Measurements from ENCODE around the gene CREB3L2. TPM values are rescaled to one million over a fixed set of nuclear protein-coding genes. Genes with fewer than 3 reads are reported as not detected.
"Not testable (repeated sequence)": the region's sequence is repeated elsewhere in the genome, so short reads cannot be mapped to it uniquely, and the experiment has no call there.

The CREB3L2 gene
- total RNA-seq, 4 donors from 2014 or later = 43.5 to 73.0 (median 51.2) TPM

DNA sequence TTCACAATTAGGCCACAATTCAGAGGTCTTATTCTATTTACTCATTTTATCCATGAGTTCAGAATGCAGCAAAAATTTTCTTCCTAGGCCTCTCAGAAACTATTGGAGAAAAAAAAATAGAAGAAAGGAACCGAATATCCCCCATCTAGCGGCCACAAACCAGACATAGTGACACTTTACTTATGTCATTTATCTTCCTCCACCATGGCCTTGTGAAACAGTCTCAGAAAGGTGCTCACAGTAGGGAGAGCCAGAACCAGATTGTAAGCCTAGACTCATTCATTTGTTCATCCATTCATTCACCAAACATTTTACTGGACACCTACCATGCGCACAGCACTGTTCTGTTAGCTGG lies 16.0 kb downstream of the CREB3L2 start:
- no peaks in the 10 kb centered on the region for H3K36me3 ChIP-seq
- WGBS, 2 donors = 81% methylated on average over 3 of the region's 3 CpGs
- no peak overlapping the region for H3K4me3 ChIP-seq
- H3K4me1 ChIP-seq = peaks cover 0 to 100% (median 88%) of the 10 kb centered on the region in 4 donors
- no peaks in the 10 kb centered on the region for H3K9me3 ChIP-seq
- no peaks in the 10 kb centered on the region for H3K27me3 ChIP-seq
- no peak for DNase-seq (ENCODE audit: low spot score in 2 of 2)
- H3K27ac ChIP-seq = peak overlapping the region in 3 of 4 donors; percentile 75 to 99 (median 92)
- TF ChIP-seq POLR2A (IDR thresholded peaks at IDR 0.05) (no peak), EP300 (IDR thresholded peaks at IDR 0.05) (no peak)
- TF ChIP-seq, protein P1, sequence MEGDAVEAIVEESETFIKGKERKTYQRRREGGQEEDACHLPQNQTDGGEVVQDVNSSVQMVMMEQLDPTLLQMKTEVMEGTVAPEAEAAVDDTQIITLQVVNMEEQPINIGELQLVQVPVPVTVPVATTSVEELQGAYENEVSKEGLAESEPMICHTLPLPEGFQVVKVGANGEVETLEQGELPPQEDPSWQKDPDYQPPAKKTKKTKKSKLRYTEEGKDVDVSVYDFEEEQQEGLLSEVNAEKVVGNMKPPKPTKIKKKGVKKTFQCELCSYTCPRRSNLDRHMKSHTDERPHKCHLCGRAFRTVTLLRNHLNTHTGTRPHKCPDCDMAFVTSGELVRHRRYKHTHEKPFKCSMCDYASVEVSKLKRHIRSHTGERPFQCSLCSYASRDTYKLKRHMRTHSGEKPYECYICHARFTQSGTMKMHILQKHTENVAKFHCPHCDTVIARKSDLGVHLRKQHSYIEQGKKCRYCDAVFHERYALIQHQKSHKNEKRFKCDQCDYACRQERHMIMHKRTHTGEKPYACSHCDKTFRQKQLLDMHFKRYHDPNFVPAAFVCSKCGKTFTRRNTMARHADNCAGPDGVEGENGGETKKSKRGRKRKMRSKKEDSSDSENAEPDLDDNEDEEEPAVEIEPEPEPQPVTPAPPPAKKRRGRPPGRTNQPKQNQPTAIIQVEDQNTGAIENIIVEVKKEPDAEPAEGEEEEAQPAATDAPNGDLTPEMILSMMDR (IDR thresholded peaks at IDR 0.05) = no peak

DNA sequence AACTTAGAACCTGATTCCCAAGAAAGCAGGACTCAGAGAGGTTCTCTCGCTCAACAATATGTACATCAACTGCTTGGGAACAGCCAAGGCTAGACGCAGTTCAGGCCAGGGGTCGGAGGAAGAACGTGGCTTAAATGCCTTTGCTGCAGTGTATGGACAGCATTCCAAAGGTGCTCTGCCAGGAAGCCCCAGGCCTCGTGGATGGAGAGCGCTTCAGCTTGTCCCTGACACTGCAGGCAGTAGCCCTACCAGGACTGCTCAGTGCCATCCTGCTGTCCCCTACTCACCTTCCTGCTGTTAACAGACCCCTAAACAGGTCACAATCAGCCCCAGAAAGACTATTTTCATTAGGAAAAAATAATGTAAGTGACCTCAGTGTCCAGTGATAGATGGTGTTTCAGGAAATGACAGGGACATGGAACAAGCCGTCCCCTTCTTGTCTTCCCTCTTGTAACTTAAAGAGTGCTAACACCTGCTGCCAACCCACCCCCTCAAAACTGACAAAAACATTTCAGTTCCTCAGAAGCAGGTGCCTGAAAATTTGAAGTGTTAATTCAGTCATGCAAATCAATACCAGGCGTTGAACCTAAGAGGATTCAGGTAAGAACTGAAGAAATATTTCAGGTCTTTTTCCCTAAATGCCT lies 16.5 kb downstream of the CREB3L2 start:
- Histone ChIP-seq H3K27me3 (no peaks in the 10 kb centered on the region), H3K4me3 (no peak overlapping the region), H3K9me3 (no peaks in the 10 kb centered on the region), H3K4me1 (peaks cover 0 to 100% (median 89%) of the 10 kb centered on the region in 4 donors), H3K27ac (peak overlapping the region; percentile 40 to 99 (median 84)), H3K36me3 (no peaks in the 10 kb centered on the region)
- DNase-seq (ENCODE audit: low spot score in 2 of 2) = no peak
- WGBS, 2 donors = 47 to 63% methylated on average over 8 of the region's 8 CpGs
- TF ChIP-seq, protein P1 (IDR thresholded peaks at IDR 0.05) = no peak
- no peak for TF ChIP-seq POLR2A (IDR thresholded peaks at IDR 0.05)
- no peak for TF ChIP-seq EP300 (IDR thresholded peaks at IDR 0.05)

DNA sequence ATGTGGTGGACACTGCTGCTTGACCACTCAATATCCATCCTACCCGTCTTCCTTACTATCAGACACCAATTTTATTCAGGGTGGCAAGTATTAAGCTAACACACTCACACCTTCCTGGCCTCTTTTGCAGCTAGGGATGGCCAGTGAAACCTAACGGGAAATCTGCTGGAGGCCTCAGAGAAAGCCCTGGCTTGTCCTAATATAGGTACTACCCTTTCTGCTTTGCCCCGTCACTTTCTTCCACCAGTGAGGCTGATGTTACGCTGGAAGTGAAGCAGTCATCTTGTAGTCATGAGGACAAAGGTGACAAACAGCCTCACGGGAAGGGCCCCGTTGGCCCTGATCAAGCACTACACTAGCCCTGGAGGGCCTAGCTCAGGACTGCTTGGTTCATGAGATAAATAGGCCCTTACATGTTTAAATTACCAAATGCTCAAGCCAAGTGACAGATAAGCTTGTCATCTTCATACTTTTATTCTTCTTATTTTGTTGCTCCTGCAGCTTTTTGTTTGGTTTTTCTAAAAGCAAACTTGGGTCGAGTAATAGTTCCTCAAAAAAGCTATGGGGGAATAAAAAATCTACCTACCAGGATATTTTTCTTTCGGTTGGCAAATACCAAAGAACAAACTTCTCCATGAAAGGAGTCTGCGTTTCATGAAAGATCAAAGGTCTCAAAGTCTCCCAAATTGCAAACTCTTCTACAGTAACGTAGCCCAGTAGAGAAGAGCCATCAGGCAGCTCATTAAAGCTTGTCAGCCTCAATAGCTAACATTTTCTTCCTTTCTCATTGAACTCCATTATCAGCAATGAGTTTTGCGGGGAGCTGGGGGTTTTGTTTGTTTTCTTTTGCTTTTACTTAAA lies 17.5 kb downstream of the CREB3L2 start:
- 65 to 70% methylated on average over 11 of the region's 11 CpGs for WGBS, 2 donors
- H3K4me1 ChIP-seq = peaks cover 0 to 100% (median 86%) of the 10 kb centered on the region in 4 donors
- H3K27me3 ChIP-seq = no peaks in the 10 kb centered on the region
- DNase-seq (ENCODE audit: low spot score in 2 of 2) = no peak
- H3K36me3 ChIP-seq = no peaks in the 10 kb centered on the region
- peak overlapping the region; percentile 65 to 99 (median 84) for H3K27ac ChIP-seq
- H3K4me3 ChIP-seq = no peak overlapping the region
- no peak for TF ChIP-seq POLR2A (IDR thresholded peaks at IDR 0.05)
- TF ChIP-seq, protein P1 (IDR thresholded peaks at IDR 0.05) = no peak
- TF ChIP-seq EP300 (IDR thresholded peaks at IDR 0.05) = no peak
- H3K9me3 ChIP-seq = no peaks in the 10 kb centered on the region

DNA sequence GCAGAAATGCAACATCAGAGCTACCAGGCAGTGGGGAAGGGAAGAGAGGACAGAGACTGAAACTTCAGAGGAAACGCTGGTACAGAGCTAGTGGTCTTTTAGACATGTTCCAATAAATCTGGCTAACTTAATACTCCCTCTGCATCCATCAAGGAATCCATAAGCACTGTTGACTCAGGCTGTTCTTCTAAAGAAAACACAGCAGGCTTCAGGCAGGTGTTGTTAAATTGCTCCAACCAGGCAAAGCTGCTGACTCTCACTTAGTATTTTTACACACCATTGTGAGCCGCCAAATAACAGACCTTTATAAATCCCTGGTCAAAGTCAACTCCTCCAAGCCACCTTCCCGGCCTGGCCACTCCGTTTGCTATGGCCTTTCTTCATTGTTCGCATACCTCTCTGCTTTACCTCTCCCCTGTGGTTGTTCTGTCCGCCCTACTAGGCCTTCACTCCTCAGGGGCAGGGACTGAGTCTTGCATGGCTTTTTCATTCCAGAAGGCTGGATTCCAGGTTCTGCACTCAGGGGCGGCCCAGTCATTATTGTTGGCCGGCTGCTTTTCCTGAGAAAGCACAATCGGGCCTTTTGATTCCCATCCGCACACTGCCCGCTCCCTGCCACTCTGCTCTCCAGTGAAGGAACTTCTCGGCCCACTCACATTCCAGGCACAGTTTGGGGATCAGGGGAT lies 18.4 kb downstream of the CREB3L2 start:
- H3K9me3 ChIP-seq = no peaks in the 10 kb centered on the region
- peak in 1 of 2 donors; percentile 12 for TF ChIP-seq EP300 (IDR thresholded peaks at IDR 0.05)
- TF ChIP-seq, protein P1 (IDR thresholded peaks at IDR 0.05) = no peak
- TF ChIP-seq POLR2A (IDR thresholded peaks at IDR 0.05) = no peak
- 27 to 30% methylated on average over 12 of the region's 12 CpGs for WGBS, 2 donors
- peak overlapping the region; percentile 65 to 99 (median 84) for H3K27ac ChIP-seq
- H3K4me1 ChIP-seq = peaks cover 0 to 100% (median 84%) of the 10 kb centered on the region in 4 donors
- no peaks in the 10 kb centered on the region for H3K27me3 ChIP-seq
- H3K36me3 ChIP-seq = no peaks in the 10 kb centered on the region
- DNase-seq (ENCODE audit: low spot score in 2 of 2) = no peak
- no peak overlapping the region for H3K4me3 ChIP-seq

DNA sequence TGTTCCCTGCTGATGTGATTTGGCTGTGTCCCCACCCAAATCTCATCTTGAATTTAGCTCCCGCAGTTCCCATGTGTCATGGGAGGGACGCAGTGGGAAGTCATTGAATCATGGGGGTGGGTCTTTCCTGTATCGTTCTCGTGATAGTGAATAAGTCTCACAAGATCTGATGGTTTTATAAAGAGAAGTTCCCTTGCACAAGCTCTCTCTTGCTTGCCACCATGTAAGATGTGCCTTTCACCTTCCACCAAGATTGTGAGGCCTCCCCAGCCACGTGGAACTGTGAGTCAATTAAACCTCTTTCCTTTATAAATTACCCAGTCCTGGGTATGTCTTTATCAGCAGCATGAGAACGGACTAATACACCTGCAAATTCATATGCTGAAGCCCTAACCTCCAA lies 19.5 kb downstream of the CREB3L2 start:
- H3K27me3 ChIP-seq; H3K4me3 ChIP-seq; H3K9me3 ChIP-seq; DNase-seq (ENCODE audit: low spot score in 2 of 2); H3K36me3 ChIP-seq: not testable (repeated sequence)
- 84 to 94% methylated on average over 6 of the region's 6 CpGs for WGBS, 2 donors
- Histone ChIP-seq H3K27ac (peak overlapping the region; percentile 16 to 99 (median 78)), H3K4me1 (peaks cover 0 to 100% (median 81%) of the 10 kb centered on the region in 4 donors)
